ENCODE results near the gene PDGFC. TPM values are rescaled to one million over a fixed set of nuclear protein-coding genes. Genes with fewer than 3 reads are reported as not detected.

PDGFC gene
- total and polyA plus RNA-seq, 9 donors = 18.6 to 58.0 (median 36.2) TPM

- no peaks in the 10 kb centered on the region for H3K9me3 ChIP-seq
- intact Hi-C loops (cut with DNase I) = no loop called here
- no peaks in the 10 kb centered on the region for H3K36me3 ChIP-seq
- no peaks in the 10 kb centered on the region for H3K4me1 ChIP-seq (ENCODE audit: insufficient read depth)
- no peaks in the 10 kb centered on the region for H3K27me3 ChIP-seq
- H3K27ac ChIP-seq = no peak overlapping the region
- H3K4me3 ChIP-seq = no peak overlapping the region
- WGBS, 3 donors = 67 to 85% (median 76%) methylated on average over 4 of the region's 4 CpGs
- no peak for TF ChIP-seq POLR2A (IDR thresholded peaks at IDR 0.05)
- no peak for TF ChIP-seq CTCF (IDR thresholded peaks at IDR 0.05)
- no peak for TF ChIP-seq EP300 (IDR thresholded peaks at IDR 0.05)
- DNase-seq = no peak
Measured at GRCh38 chr4:156774422-156774821, 197.2 kb downstream of the PDGFC start.

DNA sequence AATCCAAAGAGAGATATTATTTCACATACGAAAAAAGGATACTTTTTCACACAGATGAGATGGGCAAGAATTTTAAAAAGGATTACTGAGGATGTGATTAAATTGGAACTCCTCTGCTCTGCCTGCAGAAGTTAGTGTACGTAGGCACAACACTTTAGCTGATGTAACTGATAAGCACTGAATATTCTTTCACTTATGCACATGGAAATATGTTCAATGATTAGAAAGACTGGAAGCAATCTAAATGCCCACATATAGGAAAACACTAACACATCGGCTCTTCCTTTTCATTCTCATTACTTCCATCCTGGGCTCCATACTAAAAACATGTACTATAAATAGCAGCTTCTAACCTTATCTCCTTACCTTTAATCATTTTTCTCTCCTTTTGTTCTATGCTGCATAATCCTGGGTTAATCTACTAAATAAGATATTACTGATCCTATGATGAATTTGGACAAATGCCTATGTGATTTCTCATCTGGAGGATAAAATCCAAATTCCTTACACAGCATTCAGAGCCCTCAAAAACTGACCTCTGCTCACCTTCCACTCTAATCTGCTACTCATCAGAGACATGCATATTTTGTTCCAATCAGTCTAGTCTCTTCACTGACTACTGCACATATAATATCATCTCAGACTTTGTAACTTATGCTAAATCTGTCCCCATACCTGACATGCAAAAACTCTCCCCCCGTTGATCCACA lies 197.8 kb downstream of the PDGFC start:
- Histone ChIP-seq H3K4me3 (no peak overlapping the region), H3K9me3 (no peaks in the 10 kb centered on the region), H3K36me3 (no peaks in the 10 kb centered on the region), H3K27ac (no peak overlapping the region), H3K27me3 (no peaks in the 10 kb centered on the region), H3K4me1 (ENCODE audit: insufficient read depth) (no peaks in the 10 kb centered on the region)
- WGBS, 3 donors = 89 to 94% (median 91%) methylated on average over 4 of the region's 4 CpGs
- TF ChIP-seq EP300 (IDR thresholded peaks at IDR 0.05) (no peak), POLR2A (IDR thresholded peaks at IDR 0.05) (no peak), CTCF (IDR thresholded peaks at IDR 0.05) (no peak)
- intact Hi-C loops (cut with DNase I) = no loop called here
- DNase-seq = no peak

DNA sequence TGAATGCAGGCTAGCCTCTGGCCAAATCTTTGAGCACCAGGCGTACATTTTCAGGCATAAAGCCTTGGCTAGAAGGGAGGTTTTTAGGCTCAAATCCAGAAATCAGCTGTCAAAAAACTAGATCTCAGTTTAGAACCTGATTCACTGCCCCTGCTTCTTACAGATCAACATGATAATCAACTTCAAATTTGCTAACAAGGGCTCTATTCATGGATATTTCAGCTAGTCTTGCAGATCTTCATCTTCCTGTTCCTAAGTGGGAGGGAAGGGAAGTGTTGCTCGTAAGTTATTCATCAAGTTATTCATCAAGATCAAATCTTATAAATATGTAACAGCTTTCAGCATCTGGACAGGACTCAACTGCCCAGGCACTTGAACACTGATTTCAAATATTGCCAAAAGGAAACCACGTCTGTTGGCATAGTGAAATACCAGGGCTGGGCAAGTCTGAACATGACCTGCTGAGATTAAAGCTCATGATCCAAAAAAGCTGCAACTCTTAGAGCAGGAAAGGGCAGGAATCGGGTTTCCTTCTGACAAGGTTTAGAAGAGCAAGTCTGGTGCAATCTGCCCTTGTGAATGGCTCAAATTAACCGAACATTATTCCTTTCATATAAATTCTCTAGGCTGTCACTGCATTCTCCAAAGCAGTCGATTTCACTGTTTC lies 200.3 kb downstream of the PDGFC start:
- DNase-seq = no peak
- no peak for TF ChIP-seq POLR2A (IDR thresholded peaks at IDR 0.05)
- no peak for TF ChIP-seq CTCF (IDR thresholded peaks at IDR 0.05)
- TF ChIP-seq EP300 (IDR thresholded peaks at IDR 0.05) = no peak
- Histone ChIP-seq H3K4me3 (no peak overlapping the region), H3K36me3 (no peaks in the 10 kb centered on the region), H3K4me1 (ENCODE audit: insufficient read depth) (no peaks in the 10 kb centered on the region), H3K9me3 (no peaks in the 10 kb centered on the region), H3K27me3 (no peaks in the 10 kb centered on the region), H3K27ac (peak overlapping the region in 1 of 2 donors; percentile 42)
- 16 to 28% (median 27%) methylated on average over 6 of the region's 6 CpGs for WGBS, 3 donors
- intact Hi-C loops (cut with DNase I) = no loop called here

DNA sequence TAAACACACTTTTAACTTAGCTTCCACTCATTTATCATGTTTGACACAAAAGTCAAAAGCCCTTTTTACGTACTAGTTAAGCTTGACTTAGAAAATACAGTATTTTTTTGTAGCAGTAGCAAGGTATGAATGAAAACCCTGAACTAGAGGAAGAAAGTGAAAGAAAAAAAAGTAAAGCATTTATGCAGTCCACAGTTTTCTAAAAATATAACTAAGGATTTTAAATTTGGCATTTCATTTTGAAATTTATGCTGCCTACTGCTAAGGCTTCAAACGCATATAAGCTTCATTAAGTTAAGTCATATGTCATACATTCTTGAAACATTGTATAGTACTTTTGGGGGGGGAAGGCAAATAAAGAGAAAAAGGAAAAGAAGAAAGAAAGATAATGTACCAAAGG lies 201.5 kb downstream of the PDGFC start:
- DNase-seq = no peak
- intact Hi-C loops (cut with DNase I) = no loop called here
- TF ChIP-seq EP300 (IDR thresholded peaks at IDR 0.05) (no peak), POLR2A (IDR thresholded peaks at IDR 0.05) (no peak), CTCF (IDR thresholded peaks at IDR 0.05) (no peak)
- Histone ChIP-seq H3K4me1 (ENCODE audit: insufficient read depth) (peaks cover 3% of the 10 kb centered on the region), H3K9me3 (no peaks in the 10 kb centered on the region), H3K4me3 (no peak overlapping the region), H3K36me3 (no peaks in the 10 kb centered on the region), H3K27ac (no peak overlapping the region), H3K27me3 (no peaks in the 10 kb centered on the region)
- 47 to 52% (median 51%) methylated on average over 2 of the region's 2 CpGs for WGBS, 3 donors
